ENCODE results near the gene AP3S1.
"Not testable (repeated sequence)": the region's sequence is repeated elsewhere in the genome, so short reads cannot be mapped to it uniquely, and the experiment has no call there.

Gene AP3S1

GRCh38 chr5:115873392-115873791 lies 31.7 kb downstream of the AP3S1 start:
- peak; percentile 50 for DNase-seq (ENCODE audit: low spot score)

- no peak for DNase-seq (ENCODE audit: low spot score)
Measured at GRCh38 chr5:115875447-115875846, 33.7 kb downstream of the AP3S1 start.

GRCh38 chr5:115877342-115877741 lies 35.6 kb downstream of the AP3S1 start:
- DNase-seq (ENCODE audit: low spot score), result not testable (repeated sequence)

GRCh38 chr5:115882434-115882833 lies 40.7 kb downstream of the AP3S1 start:
- DNase-seq (ENCODE audit: low spot score), result not testable (repeated sequence)

GRCh38 chr5:115884704-115885103 lies 43.0 kb downstream of the AP3S1 start:
- DNase-seq (ENCODE audit: low spot score), result no peak

GRCh38 chr5:115885208-115885607 lies 43.5 kb downstream of the AP3S1 start:
- peak; percentile 9 for DNase-seq (ENCODE audit: low spot score)

GRCh38 chr5:115888027-115888426 lies 46.3 kb downstream of the AP3S1 start:
- DNase-seq (ENCODE audit: low spot score), result peak; percentile 49

GRCh38 chr5:115892021-115892420 lies 50.3 kb downstream of the AP3S1 start:
- no peak for DNase-seq (ENCODE audit: low spot score)

- no peak for DNase-seq (ENCODE audit: low spot score)
Measured at GRCh38 chr5:115894342-115894741, 52.6 kb downstream of the AP3S1 start.

- DNase-seq (ENCODE audit: low spot score), result no peak
Measured at GRCh38 chr5:115895821-115896220, 54.1 kb downstream of the AP3S1 start.

- no peak for DNase-seq (ENCODE audit: low spot score)
Measured at GRCh38 chr5:115898656-115899055, 56.9 kb downstream of the AP3S1 start.

- no peak for DNase-seq (ENCODE audit: low spot score)
Measured at GRCh38 chr5:115907177-115907576, 65.4 kb downstream of the AP3S1 start.

- DNase-seq (ENCODE audit: low spot score), result not testable (repeated sequence)
Measured at GRCh38 chr5:115913623-115914400, 72.1 kb downstream of the AP3S1 start.

- no peak for DNase-seq (ENCODE audit: low spot score)
Measured at GRCh38 chr5:115920171-115920725, 78.5 kb downstream of the AP3S1 start.

- peak; percentile 35 for DNase-seq (ENCODE audit: low spot score)
Measured at GRCh38 chr5:115928578-115929407, 87.1 kb downstream of the AP3S1 start.

GRCh38 chr5:115930171-115930570 lies 88.4 kb downstream of the AP3S1 start:
- peak; percentile 75 for DNase-seq (ENCODE audit: low spot score)

- no peak for DNase-seq (ENCODE audit: low spot score)
Measured at GRCh38 chr5:115930630-115931337, 89.0 kb downstream of the AP3S1 start.

- no peak for DNase-seq (ENCODE audit: low spot score)
Measured at GRCh38 chr5:115932991-115933390, 91.3 kb downstream of the AP3S1 start.

- DNase-seq (ENCODE audit: low spot score), result no peak
Measured at GRCh38 chr5:115934388-115934974, 92.7 kb downstream of the AP3S1 start.

GRCh38 chr5:115936031-115936430 lies 94.3 kb downstream of the AP3S1 start:
- no peak for DNase-seq (ENCODE audit: low spot score)

- no peak for DNase-seq (ENCODE audit: low spot score)
Measured at GRCh38 chr5:115939059-115939458, 97.3 kb downstream of the AP3S1 start.
